Stimulated activated CD4-positive, alpha-beta T cell treated with anti-CD3 and anti-CD28 coated beads, Interleukin-12 subunit alpha, Interleukin-12 subunit beta, amount 100 ng/mL, for 4 hours (primary cell): Measurements from ENCODE around the gene CHPF.
A peak's percentile ranks its signal among the peaks of the same experiment; 100 is the strongest.

Experiments used
- DNase-seq: peaks from one replicate; pipeline ENCODE4 v3.0.0-alpha.2; 2020

CHPF gene

DNA sequence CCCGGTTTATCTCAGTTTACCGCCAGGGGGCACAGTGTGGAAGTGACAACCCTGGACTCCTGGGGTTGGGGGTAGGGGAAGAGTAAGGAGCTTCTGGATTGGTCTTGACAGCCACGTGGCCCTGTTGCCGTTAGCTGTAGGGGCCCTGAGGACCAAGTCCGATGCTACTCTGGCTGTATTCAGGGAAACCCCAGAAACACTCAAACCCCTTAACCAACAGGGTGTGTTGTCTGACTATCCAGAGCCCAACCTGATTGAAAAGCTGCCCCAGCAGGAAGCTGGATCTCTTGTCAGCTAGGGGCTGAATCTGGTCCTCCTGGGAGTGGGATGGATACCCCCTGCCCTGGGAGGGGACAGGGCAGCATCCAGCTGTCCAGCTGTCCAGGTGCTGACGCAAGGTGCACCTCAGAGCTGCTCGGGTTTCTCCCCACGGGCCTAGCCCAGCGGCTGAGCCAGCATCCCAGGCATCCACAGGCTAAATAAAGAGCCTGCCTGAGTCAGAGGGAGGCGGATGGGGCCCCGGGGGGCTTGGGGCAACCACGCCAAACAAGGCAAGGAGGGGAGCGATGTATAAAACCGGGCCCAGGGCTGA, 48.0 kb downstream of the CHPF start:
- DNase-seq, result peak; percentile 40

DNA sequence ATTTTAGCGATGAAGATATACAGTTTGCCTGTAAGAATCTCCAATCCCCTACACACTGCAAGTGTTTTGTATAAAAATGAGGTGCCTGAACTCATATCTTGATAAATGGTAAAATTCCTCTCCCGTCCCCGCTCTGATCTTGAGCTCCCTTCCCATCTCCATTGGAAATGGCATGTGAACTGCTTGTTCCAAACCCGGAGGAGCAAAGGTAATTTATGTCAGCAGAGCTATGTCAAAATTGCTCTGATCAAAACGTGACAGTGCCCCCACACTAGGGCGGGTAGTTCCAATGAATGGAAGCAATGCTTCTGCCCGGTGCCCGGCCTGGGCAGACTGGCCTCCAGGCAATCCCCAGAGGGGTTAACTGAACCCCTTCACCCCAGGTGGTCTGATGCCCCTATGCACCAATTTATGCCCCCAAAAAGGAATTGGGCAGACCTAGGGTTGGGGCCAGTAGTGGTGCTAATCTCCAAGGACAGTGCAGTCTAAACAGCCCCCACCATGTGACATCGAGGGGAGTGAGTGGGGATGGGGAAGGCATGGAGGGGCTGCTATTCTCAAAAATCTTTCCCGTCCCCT, 48.6 kb downstream of the CHPF start:
- DNase-seq, result no peak

DNA sequence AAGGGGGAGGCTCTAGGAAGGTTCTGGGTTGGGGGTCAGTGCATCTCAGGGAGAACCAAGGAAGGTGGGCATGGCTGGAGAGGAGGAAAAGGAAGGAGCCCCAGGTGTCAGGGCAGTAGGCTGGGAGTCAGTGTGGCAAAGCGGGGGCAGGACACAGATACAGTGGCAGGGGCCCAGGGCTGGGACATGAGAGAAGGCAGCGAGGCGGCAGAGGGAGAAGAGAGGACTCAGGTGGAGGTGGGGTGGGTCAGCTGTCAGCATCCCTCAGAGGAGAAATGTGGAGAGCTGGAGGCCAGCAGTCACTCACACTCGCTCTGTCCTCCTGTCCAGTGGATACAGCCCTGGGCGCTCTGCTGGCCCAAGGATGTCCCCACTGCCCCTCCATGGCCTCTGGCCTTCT, 50.5 kb downstream of the CHPF start:
- no peak for DNase-seq

DNA sequence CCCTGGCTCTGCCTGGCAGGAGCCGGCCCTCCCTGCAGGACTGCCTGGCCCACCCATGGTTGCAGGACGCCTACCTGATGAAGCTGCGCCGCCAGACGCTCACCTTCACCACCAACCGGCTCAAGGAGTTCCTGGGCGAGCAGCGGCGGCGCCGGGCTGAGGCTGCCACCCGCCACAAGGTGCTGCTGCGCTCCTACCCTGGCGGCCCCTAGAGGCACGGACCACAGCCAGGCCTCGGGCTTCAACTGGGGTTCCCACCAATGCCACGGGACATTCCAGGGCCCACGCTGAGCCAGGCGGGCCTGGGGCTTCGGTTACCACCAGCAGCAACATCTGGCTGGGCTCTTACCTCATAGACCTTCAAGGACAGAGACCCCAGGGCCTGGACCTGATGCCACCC, 51.0 kb downstream of the CHPF start:
- no peak for DNase-seq

DNA sequence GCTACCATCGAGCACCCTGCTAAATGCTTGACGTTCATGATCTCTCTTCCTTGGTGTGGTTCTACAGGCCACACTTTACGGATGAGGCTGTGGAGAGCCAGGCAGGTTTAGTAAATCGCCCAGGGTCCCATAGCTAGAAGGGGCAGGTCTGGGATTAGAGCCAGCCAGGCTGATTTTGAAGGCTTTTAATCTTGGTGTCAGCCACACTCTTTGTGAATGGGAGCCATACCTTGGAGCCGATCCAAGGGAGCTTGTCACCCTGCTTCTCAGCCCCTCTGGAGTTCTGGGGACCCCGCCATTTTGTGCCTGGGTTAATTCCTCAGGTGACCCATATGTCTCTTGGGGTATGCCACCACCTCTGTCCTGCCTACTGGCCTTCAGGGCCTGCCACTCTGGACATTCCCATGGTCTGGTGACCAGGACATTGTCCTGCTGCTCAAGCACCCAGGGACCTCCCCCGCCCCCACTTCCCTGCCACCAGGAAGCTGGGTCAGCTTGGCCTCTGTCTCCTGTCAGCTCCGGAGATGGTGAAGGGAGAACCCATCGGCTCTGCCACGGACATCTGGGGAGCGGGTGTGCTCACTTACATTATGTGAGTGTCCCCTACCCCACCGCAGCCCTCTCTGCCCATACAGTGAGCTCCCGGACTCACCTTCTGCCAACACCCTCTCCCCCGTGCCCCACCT, 52.2 kb downstream of the CHPF start:
- no peak for DNase-seq

DNA sequence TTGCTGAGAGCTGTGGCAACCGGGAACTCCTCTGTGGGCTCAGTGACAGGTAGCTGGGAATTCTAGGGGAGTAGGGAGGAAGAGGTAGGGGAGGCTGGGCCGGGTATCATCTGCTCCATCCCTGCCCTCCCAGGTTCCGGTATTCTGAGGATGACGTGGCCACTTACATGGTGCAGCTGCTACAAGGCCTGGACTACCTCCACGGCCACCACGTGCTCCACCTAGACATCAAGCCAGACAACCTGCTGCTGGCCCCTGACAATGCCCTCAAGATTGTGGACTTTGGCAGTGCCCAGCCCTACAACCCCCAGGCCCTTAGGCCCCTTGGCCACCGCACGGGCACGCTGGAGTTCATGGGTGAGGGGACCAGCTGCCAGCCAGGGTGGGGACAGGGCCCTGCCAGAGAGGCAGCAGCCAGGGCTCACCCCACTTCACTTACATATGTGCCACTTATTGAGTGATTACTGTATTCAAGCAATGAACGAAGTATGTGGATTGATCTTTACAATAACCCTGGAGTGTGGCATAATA, 52.9 kb downstream of the CHPF start:
- no peak for DNase-seq

DNA sequence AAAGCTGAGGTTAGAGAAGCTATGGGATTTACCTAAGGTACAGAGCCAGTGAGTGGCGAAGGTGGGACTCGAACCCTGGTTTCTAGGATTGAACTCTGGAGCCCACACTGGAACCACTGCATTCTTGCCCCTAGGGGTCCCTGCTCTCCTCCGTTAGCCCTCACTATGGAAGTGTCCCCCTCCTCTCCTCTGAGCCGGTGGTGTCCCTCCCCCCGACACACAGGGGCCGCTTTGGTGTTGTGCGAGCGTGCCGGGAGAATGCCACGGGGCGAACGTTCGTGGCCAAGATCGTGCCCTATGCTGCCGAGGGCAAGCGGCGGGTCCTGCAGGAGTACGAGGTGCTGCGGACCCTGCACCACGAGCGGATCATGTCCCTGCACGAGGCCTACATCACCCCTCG, 53.4 kb downstream of the CHPF start:
- no peak for DNase-seq

DNA sequence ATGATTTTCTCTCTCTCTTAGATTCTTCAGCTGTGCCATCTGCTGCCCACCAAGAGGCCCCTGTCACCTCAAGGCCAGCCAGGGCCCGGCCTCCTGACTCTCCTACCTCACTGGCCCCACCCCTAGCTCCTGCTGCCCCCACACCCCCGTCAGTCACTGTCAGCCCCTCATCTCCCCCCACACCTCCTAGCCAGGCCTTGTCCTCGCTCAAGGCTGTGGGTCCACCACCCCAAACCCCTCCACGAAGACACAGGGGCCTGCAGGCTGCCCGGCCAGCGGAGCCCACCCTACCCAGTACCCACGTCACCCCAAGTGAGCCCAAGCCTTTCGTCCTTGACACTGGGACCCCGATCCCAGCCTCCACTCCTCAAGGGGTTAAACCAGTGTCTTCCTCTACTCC, 54.3 kb downstream of the CHPF start:
- DNase-seq, result no peak
